Lung (tissue), 12 donors: ENCODE measurements around the gene GDAP1L1. TPM values are rescaled to one million over a fixed set of nuclear protein-coding genes. Genes with fewer than 3 reads are reported as not detected.

Source experiments
- ATAC-seq: fragments of 200-7000 bp; cut with Tn5 transposase; one replicate; pipeline ENCODE4 v1.9.1; 2020; ENCODE audit warnings: moderate number of reproducible peaks; ENCODE audit not compliant: insufficient read depth, low FRiP score
- DNase-seq, 3 donors: peaks; one replicate each; pipeline ENCODE4 v3.0.0-alpha.2; 2013 to 2017
- H3K27ac ChIP-seq, 2 donors: one replicate each; pipeline ENCODE4 v1.5.1; 2013; ENCODE audit warnings: mild to moderate bottlenecking in 2 of 2, moderate library complexity in 2 of 2, control low read depth in 1 of 2, inconsistent platforms in 1 of 2, low read depth in 1 of 2, low read length in 1 of 2
- H3K27me3 ChIP-seq, 3 donors: one replicate each; pipeline ENCODE4 v1.5.1; 2013; ENCODE audit warnings: low read length in 2 of 3; ENCODE audit not compliant: control insufficient read depth in 3 of 3, insufficient read depth in 3 of 3
- H3K36me3 ChIP-seq, 4 donors: one replicate each; pipeline ENCODE4 v1.5.1; 2013; ENCODE audit warnings: low read length in 4 of 4, mild to moderate bottlenecking in 1 of 4, moderate library complexity in 1 of 4; ENCODE audit not compliant: control insufficient read depth in 4 of 4, insufficient read depth in 4 of 4
- H3K4me1 ChIP-seq, 5 donors: one replicate each; pipeline ENCODE4 v1.5.1; 2013; ENCODE audit warnings: low read length in 5 of 5, mild to moderate bottlenecking in 2 of 5, moderate library complexity in 1 of 5; ENCODE audit not compliant: control insufficient read depth in 5 of 5, insufficient read depth in 5 of 5
- H3K4me3 ChIP-seq: one replicate; pipeline ENCODE4 v1.5.1; 2013; ENCODE audit warnings: mild to moderate bottlenecking, control low read depth, moderate library complexity
- H3K9ac ChIP-seq, 2 donors: one replicate each; pipeline ENCODE4 v1.5.1; 2013; ENCODE audit warnings: low read length in 2 of 2, control low read depth in 1 of 2; ENCODE audit not compliant: insufficient read depth in 1 of 2
- H3K9me3 ChIP-seq, 4 donors: one replicate each; pipeline ENCODE4 v1.5.1; 2013; ENCODE audit warnings: low read length in 3 of 4, mild to moderate bottlenecking in 1 of 4, moderate library complexity in 1 of 4; ENCODE audit not compliant: control insufficient read depth in 4 of 4, insufficient read depth in 3 of 4
- CTCF ChIP-seq: IDR thresholded peaks from 2 replicates; pipeline ENCODE4 v1.5.1; 2012; ENCODE audit warnings: mild to moderate bottlenecking; ENCODE audit errors: control extremely low read depth, extremely low read depth
- WGBS, 2 donors: extraction: QIAGEN DNeasy Blood & Tissue Kit; methylation state at CpG; one replicate each; pipeline ENCODE4 v1.1.7; 2013; 5-methylcytosine and 5-hydroxymethylcytosine counted together
- polyA plus RNA-seq, 2 donors: library from polyadenylated mRNA; stranded (reverse); fragments of 200-250 nt; gene quantifications; one replicate each; pipeline ENCODE4 v1.2.1, GENCODE V29; 2013
- total RNA-seq, 2 donors: library from RNA; depleted of rRNA in 1 of 2; stranded (reverse); fragments of >200 nt in 1 of 2; gene quantifications; one replicate each; pipeline ENCODE4 v1.2.1, GENCODE V29; 2014 to 2021
- donor health status: control.
- donor health status: control.
- donor health status: Bipolar disorder and iron deficiency.
- donor health status: healthy.
- donor health status: DM: yes; HTN: yes; CAD: no.

Gene GDAP1L1
- total and polyA plus RNA-seq, 4 donors = 0.02 to 0.10 TPM; not detected in 2

- TF ChIP-seq CTCF = no peak
- H3K27ac ChIP-seq = peak overlapping the region; percentile 93 to 96
- no peaks in the 10 kb centered on the region for H3K9me3 ChIP-seq
- H3K4me3 ChIP-seq = peak overlapping the region; percentile 47
- 9 to 11% methylated on average over 24 of the region's 24 CpGs for WGBS, 2 donors
- H3K27me3 ChIP-seq = no peaks in the 10 kb centered on the region
- DNase-seq (peak in 2 of 3 donors; percentile 28 to 51), ATAC-seq (no peak)
- peak overlapping the region; percentile 95 to 97 for H3K9ac ChIP-seq
- H3K36me3 ChIP-seq = peaks cover 0 to under 1% (median 0%) of the 10 kb centered on the region in 4 donors
- peaks cover 6 to 34% (median 12%) of the 10 kb centered on the region in 5 donors for H3K4me1 ChIP-seq
These were observed 35.7 kb upstream of the GDAP1L1 start for GRCh38 chr20:44211177-44212039.

- no peak overlapping the region for H3K4me3 ChIP-seq
- no peaks in the 10 kb centered on the region for H3K27me3 ChIP-seq
- no peak for TF ChIP-seq CTCF
- 78 to 92% methylated on average over 4 of the region's 4 CpGs for WGBS, 2 donors
- no peak for ATAC-seq
- peaks cover 6 to 29% (median 11%) of the 10 kb centered on the region in 5 donors for H3K4me1 ChIP-seq
- H3K9ac ChIP-seq = no peak overlapping the region
- H3K27ac ChIP-seq = no peak overlapping the region
- DNase-seq = no peak
- H3K36me3 ChIP-seq = no peaks in the 10 kb centered on the region
- H3K9me3 ChIP-seq = no peaks in the 10 kb centered on the region
These were observed 34.3 kb upstream of the GDAP1L1 start for GRCh38 chr20:44212792-44213191.

GRCh38 chr20:44215125-44215524 lies 32.0 kb upstream of the GDAP1L1 start:
- H3K27me3 ChIP-seq = no peaks in the 10 kb centered on the region
- no peaks in the 10 kb centered on the region for H3K36me3 ChIP-seq
- no peak overlapping the region for H3K27ac ChIP-seq
- DNase-seq (peak; percentile 73 to 80 (median 74)), ATAC-seq (no peak)
- peaks cover 0 to 11% (median 6%) of the 10 kb centered on the region in 5 donors for H3K4me1 ChIP-seq
- no peak overlapping the region for H3K9ac ChIP-seq
- WGBS, 2 donors = 52% methylated on average over 7 of the region's 7 CpGs
- H3K9me3 ChIP-seq = no peaks in the 10 kb centered on the region
- TF ChIP-seq CTCF = peak; percentile 56
- H3K4me3 ChIP-seq = no peak overlapping the region
